BE2C (cell line): Measurements from ENCODE around the gene TK2.

Source experiments
- DNase-seq: peaks from one replicate; pipeline ENCODE4 v3.0.0-alpha.2; 2020
- H3K27me3 ChIP-seq: fragments of 250-450 bp; sonication (Bioruptor Pico); 2 replicates; pipeline ENCODE4 v1.5.1; 2020; ENCODE audit warnings: mild to moderate bottlenecking
- H3K36me3 ChIP-seq: fragments of 250-450 bp; sonication (Bioruptor Pico); 2 replicates; pipeline ENCODE4 v1.5.1; 2020; ENCODE audit warnings: mild to moderate bottlenecking
- H3K4me1 ChIP-seq: fragments of 250-450 bp; sonication (Bioruptor Pico); 2 replicates; pipeline ENCODE4 v1.5.1; 2020
- H3K4me3 ChIP-seq: 2 replicates; pipeline ENCODE4 v1.5.1; 2011; ENCODE audit warnings: low read depth, low read length
- H3K9me3 ChIP-seq: fragments of 250-450 bp; sonication (Bioruptor Pico); 2 replicates; pipeline ENCODE4 v1.5.1; 2020
- TF ChIP-seq, protein P1 (sequence below): IDR thresholded peaks from 2 replicates; pipeline ENCODE4 v1.5.1; 2012; ENCODE audit warnings: mild to moderate bottlenecking, low read depth, low read length

The TK2 gene

DNA sequence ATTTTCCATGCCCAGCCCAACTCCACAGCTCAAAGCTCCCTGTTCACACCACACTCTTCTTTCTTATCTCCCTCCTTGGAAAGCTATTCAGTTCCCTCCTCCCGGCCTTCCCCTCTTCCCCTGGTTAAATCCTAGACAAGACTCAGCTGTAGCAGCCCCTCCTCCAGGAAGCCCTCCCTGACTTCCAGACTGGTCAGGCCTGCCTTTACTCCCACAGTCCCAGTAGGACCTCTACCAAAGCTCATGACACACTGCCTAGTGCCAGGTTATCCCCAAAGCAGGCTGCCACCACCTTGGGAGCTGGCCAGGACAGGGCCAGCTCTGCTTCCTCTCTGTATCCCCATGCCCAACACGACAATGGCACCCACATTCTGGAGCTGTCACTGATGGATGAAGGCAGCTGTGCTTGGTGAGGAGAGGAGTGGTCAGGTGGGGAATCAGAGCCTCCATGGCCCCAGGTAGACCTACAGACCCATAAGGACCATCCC lies 72.8 kb downstream of the TK2 start:
- Histone ChIP-seq H3K27me3 (no peaks in the 10 kb centered on the region), H3K36me3 (no peaks in the 10 kb centered on the region), H3K4me3 (no peak overlapping the region), H3K9me3 (no peaks in the 10 kb centered on the region), H3K4me1 (peaks cover 7% of the 10 kb centered on the region)
- DNase-seq: no peak
- TF ChIP-seq, protein P1, sequence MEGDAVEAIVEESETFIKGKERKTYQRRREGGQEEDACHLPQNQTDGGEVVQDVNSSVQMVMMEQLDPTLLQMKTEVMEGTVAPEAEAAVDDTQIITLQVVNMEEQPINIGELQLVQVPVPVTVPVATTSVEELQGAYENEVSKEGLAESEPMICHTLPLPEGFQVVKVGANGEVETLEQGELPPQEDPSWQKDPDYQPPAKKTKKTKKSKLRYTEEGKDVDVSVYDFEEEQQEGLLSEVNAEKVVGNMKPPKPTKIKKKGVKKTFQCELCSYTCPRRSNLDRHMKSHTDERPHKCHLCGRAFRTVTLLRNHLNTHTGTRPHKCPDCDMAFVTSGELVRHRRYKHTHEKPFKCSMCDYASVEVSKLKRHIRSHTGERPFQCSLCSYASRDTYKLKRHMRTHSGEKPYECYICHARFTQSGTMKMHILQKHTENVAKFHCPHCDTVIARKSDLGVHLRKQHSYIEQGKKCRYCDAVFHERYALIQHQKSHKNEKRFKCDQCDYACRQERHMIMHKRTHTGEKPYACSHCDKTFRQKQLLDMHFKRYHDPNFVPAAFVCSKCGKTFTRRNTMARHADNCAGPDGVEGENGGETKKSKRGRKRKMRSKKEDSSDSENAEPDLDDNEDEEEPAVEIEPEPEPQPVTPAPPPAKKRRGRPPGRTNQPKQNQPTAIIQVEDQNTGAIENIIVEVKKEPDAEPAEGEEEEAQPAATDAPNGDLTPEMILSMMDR: no peak

DNA sequence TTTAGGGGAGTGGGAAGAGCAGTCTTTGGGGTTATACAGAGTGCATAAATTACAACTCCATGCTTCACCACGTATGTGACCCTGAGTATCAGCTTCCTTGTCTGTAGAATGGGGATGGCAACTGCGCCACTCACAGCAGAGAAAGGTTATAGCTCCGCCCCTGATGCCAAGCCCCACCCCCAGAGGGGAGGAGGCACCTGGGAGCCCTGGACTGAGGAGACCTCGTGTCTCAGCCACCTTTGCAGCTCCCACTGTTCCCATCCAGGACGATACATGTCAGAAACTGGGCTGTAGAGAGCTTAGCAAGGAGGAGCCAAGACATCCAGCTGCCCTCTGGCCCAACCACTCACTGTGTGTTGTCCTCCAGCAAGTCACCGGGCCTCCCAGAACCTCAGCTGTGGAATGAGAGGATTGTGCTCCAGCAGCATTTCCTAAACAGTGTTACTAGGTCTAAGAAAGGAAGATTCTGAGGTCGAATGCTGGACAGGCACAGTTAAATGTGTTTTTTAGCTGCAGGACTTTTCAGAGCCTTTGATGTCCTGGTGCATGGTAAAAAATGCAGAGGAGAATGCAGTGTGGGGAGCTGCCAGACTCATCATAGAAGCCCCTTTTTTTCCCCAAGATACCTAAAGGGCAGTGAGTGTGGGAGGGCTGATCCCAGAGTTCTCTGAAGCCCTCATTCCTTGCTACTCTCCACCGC lies 73.4 kb downstream of the TK2 start:
- TF ChIP-seq, protein P1: no peak
- Histone ChIP-seq H3K4me3 (no peak overlapping the region), H3K4me1 (peaks cover 7% of the 10 kb centered on the region), H3K36me3 (no peaks in the 10 kb centered on the region), H3K27me3 (no peaks in the 10 kb centered on the region), H3K9me3 (no peaks in the 10 kb centered on the region)
- DNase-seq: no peak

DNA sequence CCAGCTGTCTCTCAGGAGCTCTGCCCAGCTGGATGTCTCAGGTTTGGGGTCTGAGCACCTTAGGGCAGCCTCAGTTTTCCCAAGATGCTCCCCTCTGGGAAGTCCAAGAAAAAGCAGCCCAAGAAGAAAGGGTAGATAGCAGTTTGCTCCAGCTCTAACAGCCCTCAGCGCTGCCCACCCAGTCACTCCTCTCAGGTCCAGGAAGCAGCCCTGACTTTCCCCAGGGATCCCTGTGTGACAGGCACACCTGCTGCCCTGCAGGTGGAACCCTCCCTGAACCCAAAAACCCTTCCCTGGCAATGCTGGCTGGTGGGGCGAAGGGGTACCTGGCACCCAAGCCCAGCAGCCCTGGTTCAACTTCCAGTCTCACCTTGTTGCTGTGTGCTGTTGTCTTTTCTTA lies 74.7 kb downstream of the TK2 start:
- no peak for DNase-seq
- no peaks in the 10 kb centered on the region for H3K9me3 ChIP-seq
- TF ChIP-seq, protein P1: no peak
- H3K4me1 ChIP-seq: peaks cover 7% of the 10 kb centered on the region
- no peak overlapping the region for H3K4me3 ChIP-seq
- H3K27me3 ChIP-seq: no peaks in the 10 kb centered on the region
- no peaks in the 10 kb centered on the region for H3K36me3 ChIP-seq

DNA sequence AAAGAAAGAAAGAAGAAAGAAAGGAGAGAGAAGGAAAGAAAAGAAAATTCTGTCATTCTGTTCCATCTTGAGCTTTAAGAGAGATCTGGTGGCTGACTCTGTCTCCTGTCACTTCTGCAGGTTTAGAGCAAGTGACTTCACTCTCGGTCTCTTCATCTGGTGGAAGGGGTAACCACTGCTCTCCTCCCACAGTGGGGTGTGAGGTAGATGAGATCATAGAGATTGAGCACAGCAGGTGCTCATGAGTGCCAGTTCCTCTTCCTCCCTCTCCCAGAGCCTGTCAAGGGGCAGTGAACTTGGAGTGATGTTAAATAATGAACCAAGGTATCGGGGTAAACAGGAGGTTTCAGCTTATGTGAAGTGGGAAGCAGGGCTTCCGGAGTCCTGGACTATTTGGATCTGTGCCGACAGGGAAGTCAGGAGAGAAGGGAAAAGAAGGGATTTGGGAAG lies 75.1 kb downstream of the TK2 start:
- TF ChIP-seq, protein P1: no peak
- no peaks in the 10 kb centered on the region for H3K36me3 ChIP-seq
- no peaks in the 10 kb centered on the region for H3K9me3 ChIP-seq
- no peak for DNase-seq
- peaks cover 7% of the 10 kb centered on the region for H3K4me1 ChIP-seq
- no peak overlapping the region for H3K4me3 ChIP-seq
- H3K27me3 ChIP-seq: no peaks in the 10 kb centered on the region

DNA sequence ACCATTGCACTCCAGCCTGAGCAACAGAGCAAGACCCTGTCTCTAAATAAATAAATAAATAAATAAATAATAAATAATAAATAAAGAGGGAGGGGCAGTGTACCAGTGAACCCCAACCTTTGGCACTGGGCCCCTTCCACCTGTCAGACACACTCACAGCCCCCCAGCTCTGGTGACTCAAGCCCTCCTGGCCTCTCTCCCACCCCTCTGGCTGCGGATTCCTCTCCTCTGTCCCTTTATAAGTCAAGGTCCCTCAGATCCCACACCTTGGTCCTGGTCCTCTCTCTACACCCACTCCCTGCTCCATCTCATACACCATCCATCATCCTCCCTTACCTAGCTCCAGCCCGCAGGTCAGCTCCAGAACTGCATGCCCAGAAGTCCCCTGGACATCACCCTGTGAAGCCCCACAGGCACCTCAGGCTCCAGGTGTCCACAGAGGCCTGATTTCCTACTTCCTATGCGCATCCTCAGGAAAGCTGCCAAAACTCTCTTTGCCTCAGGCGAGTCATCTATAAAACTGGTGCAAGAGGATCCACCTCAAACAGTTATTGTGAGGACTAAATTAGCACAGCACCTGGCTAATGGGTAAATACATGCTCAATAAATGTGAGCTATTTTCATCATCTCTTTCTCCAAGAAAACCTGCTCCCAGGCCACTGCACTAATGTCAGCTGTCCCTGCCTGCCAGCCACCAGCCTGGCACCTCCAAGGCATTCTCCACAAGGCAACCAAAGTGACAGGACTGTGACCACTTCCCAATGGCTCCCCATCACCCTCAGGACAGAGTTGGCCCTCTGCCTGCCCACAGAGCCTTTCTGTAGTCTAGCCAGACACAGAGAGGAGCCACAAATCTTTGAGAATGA lies 76.0 kb downstream of the TK2 start:
- TF ChIP-seq, protein P1: no peak
- Histone ChIP-seq H3K27me3 (no peaks in the 10 kb centered on the region), H3K4me1 (peaks cover 4% of the 10 kb centered on the region), H3K36me3 (no peaks in the 10 kb centered on the region), H3K4me3 (no peak overlapping the region), H3K9me3 (no peaks in the 10 kb centered on the region)
- no peak for DNase-seq
